Tongue (tissue), 2 donors: ENCODE measurements around the gene ARRB2. TPM values are rescaled to one million over a fixed set of nuclear protein-coding genes. Genes with fewer than 3 reads are reported as not detected.
"Not testable (repeated sequence)": the region's sequence is repeated elsewhere in the genome, so short reads cannot be mapped to it uniquely, and the experiment has no call there.

Source experiments
- DNase-seq: peaks from one replicate; pipeline ENCODE4 v3.0.0-alpha.2; 2015
- total RNA-seq: library from RNA; depleted of rRNA; stranded (reverse); fragments of >200 nt; gene quantifications from one replicate; pipeline ENCODE4 v1.2.3, GENCODE V29; 2014

The ARRB2 gene
- total RNA-seq, 1 donor from 2014 or later = 14.6 TPM

DNA sequence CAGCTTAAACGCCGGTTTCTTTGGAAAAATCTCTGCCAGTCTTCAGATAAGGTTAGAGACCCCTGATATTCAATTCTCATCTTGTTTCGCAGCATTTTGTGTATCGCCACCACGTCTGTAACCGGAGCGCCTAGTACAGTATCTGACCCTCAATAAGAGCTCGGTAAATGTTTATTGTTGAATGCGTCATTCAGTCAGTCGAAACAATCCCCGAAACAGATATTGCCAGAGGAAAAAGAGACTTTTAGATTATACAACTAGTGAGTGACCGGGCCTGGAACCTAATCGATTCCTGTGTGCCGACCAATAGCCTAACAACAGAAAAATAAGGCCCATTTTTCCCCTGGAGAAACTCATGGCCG, 7.1 kb upstream of the ARRB2 start:
- DNase-seq = no peak

DNA sequence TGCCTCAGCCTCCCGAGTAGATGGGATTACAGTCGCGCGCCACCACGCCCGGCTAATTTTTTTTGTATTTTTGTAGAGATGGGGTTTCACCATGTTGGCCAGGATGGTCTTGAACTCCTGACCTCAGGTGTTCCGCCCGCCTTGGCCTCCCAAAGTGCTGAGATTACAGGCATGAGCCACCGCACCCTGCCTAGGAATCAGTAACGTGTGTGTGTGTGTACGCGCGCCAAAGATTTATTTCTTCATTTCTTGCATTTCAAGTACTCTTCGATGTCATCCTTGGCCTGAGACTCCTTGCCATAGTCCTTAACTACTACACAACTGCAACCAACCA, 5.9 kb upstream of the ARRB2 start:
- DNase-seq = not testable (repeated sequence)

DNA sequence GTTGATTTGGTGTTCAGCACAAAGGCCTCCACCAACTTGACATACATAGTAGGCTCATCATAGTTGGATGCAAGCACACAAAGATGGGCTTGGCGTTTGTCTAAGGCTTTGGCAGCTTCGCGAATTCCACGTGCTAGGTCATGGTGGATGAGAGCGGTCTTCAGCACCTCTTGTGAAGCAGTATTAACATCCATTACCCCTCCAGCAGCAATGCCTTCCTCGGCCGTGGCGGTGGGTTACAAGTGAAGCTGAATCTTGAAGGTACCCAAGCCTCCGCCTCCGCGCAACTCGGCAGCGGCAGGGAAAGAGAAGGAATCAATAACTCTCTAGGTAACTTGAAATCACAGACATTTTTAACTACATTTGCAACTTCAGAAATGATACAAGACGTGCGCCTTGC, 5.4 kb upstream of the ARRB2 start:
- no peak for DNase-seq

DNA sequence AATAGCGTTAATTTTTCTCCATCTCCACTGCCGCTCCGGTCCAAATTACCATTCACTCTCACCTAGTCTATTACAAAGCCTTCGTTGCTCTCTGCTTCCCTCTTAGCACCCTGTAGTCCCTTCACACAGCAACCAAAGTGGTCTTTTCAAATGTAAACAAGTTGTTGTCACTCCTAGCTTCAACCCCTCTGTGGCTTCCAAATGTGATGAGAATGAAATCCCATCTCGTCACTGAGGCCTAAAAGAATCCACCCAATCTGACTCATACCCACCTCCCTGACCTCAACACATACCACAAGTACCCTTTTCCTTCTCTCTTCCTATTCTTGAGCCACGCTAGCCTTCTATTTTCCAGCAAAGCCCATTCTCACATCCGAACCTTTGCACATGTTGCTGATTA, 4.3 kb upstream of the ARRB2 start:
- no peak for DNase-seq

DNA sequence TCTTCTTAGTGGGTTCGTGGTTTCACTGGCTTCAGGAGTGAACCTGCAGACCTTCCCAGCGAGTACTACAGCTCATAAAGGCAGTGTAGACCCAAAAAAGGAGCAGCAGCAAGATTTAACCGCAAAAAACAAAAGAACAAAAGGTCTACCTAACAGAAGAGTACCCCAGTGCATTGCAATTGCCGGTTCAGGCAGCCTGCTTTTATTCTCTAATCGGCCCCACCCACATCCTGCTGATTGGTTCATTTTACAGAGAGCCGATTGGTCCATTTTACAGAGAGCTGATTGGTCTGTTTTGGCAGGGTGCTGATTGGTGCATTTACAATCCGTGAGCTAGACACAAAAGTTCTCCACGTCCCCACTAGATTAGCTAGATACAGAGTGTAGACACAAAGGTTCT, 2.0 kb upstream of the ARRB2 start:
- DNase-seq = peak; percentile 19

DNA sequence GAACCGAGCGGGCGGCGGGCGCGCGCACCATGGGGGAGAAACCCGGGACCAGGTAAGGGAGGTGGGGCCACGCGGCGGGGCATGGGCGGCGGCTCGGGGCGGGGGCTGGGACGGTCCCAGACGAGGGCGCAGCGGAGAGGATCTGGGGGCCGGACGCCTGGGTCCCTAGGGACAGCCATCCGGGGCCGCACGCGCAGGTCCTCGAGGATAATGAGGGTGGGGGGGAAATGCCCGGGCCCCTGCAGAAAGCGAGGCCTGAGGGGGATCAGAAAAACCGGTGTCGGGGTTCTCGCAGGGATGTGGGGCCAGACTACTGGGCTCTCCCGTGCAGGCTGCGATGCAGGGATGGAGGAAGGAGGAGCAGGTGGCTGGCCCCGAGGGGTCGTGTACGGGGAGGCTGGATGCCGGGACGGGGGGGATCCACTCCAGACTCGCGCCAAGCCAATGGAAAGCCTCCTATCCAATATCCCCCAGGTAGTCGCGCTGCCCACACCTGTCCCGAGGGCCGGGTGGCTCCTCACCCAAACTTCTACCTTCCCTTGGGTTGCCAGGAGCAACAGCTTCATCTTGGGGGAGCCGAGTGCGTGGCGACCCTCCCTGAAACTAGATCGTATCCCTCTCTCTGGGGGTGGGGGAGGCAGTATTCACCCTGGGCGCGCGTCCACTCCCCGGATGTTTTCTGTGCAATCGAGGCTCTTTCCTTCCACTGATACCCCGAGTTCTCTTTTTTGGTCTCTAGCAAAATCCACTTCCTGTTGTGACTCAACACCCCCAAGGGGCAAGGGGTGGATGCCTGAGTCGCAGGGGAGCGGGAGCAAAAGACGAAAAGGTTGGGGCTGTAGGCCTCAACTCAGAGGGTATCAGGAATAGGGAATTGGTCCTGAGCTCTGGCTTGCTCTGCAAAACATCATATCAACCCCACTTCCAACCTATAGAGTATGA, 532 bp downstream of the ARRB2 start:
- DNase-seq = no peak

DNA sequence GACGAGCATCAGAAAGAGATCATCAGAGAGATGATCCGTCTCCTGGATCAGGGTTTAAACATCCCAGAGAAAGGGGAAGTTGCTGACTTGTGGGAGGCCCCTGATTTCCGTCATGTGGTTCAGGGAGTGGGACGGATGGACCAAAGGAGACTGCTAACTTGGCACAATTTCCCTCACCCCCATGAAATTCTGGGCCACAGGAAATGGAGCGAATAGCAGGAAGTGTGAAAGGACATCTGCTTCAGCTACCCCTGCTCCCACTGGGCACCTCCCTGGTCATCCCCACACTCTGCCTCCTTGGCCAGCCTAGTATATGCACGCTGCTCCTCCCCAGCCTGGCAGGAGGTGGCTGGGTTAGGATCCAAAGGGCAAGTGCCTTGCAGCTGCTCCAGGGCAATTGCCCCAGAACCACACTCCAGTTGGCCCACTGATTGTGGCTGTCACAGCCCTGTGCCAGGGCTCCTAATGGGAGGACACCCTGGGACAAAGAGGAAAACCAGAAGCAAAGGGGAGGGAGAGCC, 1.3 kb downstream of the ARRB2 start:
- peak; percentile 20 for DNase-seq

DNA sequence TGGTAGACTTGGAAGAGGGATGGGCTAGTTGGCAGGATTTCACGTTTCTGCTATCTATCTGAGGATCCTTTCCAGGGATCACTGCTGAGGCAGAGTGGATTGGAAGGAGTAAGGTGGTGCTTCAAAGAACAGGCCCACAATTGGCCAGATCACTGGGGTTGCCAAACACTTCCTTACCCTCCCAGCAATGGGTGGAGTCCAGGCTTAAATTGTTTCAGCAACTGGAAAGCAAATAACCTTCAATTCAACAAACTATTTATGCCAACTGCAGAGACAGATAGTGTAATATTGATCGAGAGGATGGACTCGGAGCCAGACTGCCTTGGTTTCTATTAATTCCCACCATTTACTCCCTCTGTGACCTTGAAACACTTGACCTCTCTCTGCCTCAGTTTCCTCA, 2.1 kb downstream of the ARRB2 start:
- DNase-seq = no peak

DNA sequence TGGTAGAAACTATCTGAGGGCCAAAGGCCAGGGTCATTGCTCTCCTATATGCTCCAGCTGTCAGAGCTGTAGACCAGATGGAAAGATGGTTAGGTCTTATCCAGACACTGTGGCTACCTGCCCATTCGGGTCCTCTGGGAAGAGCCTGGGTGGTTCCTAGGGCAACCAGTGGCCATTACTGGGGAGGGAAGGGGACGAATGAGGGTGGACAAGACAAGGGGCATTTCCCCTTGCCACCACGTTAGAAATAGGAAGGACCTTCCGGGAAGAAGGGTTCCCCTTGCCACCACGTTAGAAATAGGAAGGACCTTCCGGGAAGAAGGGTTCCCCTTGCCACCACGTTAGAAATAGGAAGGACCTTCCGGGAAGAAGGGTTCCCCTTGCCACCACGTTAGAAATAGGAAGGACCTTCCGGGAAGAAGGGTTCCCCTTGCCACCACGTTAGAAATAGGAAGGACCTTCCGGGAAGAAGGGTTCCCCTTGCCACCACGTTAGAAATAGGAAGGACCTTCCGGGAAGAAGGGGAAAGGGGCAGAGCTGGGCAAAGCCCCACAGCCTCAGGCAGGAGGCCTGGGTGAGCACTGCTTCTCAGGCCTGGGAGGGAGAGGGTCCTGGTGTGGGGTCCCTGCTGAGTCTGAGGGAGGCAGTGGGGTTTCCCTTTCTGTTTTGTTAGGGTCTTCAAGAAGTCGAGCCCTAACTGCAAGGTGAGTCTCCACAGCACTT, 4.1 kb downstream of the ARRB2 start:
- DNase-seq = not testable (repeated sequence)

DNA sequence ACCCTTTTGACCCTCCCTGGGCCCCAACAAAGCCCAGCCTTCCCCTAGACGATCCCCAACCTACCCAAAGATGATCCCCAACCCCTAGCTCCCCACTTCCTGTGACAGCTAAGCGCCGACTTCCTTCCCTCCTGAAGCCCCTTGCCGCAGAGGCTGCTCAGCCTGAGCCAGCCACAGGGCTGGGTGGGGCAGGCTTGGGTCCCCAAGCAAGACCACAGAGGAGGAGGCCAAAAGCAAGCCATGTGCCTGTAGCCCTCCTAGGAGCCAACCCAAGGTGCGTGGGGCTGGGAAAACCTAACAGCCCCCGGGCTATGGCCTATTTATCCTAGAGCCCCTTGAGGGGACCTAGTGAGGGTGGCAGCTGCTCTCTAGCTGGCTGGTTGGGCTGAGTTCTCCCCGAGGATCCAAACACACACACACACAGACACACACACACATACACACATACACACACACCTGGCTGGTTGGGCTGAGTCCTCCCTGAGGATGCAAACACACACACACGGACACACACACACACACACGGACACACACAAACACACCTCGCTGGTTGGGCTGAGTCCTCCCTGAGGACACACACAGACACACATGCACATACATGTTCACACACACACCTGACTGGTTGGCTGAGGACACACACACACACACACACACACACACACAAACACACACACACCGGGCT, 4.8 kb downstream of the ARRB2 start:
- peak; percentile 29 for DNase-seq

DNA sequence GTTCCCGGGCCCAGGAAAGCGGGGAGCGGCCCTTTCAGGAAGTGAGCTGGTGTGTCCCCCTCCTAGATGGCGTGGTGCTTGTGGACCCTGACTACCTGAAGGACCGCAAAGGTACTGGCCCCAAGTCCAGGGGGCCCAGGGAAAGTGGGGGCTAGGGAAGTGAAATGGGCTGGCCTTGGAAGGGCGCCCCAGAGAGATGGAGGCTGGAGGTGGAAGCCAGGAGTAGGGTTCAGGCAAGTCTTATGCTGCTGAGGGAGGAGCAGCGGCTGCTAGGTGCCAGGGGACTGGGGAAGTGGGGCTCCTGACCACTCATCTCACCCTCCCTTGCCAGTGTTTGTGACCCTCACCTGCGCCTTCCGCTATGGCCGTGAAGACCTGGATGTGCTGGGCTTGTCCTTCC, 5.6 kb downstream of the ARRB2 start:
- DNase-seq = no peak

DNA sequence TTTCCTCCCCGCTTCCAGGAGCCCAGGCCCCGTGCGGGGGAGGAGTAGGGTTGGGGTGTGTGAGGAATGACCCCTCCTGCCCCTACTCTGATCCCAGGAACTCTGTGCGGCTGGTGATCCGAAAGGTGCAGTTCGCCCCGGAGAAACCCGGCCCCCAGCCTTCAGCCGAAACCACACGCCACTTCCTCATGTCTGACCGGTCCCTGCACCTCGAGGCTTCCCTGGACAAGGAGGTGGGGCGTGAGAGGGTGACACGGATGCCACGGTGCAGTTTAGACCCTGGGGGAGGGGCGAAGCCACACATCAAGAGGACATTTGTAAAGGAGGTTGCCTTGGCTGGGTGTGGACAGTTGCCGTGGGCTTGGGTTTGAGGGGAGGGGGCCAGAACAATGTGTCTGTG, 7.4 kb downstream of the ARRB2 start:
- no peak for DNase-seq

DNA sequence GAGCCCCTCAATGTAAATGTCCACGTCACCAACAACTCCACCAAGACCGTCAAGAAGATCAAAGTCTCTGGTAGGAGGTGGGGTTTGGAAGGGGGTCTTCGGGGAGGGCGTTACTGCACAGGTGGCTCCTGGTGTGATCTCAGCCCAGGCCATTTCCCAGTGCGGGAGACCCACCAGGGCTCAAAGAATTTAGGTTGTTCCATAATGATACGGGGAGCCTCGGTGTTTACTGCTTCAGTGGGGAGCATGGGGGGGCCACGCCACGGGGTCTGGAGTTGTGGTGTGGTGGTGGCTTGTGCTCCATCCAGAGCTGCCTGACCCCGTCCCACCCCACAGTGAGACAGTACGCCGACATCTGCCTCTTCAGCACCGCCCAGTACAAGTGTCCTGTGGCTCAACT, 7.8 kb downstream of the ARRB2 start:
- no peak for DNase-seq

DNA sequence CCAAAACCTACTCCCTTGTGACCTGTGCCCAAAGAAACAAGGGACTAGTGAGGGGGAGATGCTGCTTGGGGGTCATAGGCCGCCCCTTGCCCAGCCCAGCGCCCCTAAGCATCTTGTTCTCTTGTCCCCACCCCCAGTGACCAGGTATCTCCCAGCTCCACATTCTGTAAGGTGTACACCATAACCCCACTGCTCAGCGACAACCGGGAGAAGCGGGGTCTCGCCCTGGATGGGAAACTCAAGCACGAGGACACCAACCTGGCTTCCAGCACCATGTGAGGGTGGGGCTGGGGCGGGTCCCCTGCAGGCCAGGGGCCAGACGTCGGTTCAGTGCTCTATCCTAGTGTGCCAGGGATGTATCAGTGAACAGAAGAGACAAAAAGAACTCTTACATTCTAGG, 8.7 kb downstream of the ARRB2 start:
- no peak for DNase-seq

DNA sequence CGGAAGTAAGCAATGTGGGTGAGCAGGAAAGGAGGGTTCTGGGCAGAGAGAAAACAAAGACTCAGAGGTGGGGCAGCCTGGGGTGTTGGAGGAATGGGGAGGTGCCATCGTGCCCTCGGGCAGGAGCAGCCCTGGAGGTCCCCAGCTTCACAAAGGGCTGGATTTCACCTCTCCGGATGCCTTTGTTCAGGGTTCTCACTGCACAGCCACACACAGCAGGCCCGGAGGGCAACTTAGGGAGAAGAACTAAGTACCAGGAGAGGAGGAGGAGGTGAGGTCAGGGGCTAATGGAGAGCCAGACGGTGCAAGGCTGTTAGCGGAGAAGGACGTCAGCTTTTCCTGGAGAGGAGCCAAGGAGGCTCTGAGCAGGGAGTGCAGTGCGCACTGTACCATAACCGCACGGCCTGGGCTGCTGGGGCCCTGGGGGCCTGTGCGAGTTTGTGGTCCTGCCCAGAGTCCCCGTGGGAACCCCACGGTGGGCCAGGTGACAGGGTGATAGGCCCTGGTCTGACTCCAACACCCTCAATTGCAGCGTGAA, 9.3 kb downstream of the ARRB2 start:
- DNase-seq = peak; percentile 32

DNA sequence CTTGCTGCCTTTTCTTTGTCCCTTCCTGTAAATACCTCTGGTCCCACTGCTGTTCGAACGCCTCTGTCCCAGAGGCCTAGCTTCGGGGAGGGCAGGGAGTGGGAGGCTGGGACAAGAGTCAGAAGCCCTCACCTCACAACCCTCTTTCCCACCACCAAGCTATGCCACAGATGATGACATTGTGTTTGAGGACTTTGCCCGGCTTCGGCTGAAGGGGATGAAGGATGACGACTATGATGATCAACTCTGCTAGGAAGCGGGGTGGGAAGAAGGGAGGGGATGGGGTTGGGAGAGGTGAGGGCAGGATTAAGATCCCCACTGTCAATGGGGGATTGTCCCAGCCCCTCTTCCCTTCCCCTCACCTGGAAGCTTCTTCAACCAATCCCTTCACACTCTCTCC, 10.4 kb downstream of the ARRB2 start:
- no peak for DNase-seq

DNA sequence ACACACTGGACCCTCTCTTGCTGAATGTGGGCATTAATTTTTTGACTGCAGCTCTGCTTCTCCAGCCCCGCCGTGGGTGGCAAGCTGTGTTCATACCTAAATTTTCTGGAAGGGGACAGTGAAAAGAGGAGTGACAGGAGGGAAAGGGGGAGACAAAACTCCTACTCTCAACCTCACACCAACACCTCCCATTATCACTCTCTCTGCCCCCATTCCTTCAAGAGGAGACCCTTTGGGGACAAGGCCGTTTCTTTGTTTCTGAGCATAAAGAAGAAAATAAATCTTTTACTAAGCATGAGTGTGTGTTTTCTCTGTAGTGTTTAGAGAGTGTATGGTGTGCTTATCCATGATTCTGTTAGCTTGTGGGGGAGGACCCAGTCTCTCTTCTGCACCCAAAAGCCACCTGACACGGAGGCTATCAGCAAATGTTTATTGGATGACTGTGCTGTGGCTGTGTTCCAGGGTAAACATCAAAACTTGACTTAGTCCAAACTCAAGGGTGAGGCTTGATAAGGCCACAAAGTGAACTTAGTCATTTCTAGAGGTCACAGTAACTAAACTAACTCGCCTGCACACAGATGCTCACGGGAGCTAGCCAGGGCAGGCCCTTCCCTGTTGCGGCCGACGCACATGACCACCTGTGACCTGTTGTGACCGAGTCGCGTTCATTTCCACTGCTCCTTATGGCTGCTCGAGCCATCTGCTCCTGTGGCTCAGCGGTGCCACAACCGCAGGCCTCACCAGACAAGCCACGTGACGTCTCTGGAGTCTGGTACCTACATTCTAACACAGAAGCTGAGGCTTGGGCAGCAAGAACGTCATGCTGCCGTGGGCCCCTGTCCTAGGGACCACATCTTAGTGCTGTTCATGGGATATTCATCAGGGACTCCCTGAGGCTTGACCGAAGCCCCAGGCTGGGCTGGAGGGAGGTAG, 11.0 kb downstream of the ARRB2 start:
- no peak for DNase-seq

DNA sequence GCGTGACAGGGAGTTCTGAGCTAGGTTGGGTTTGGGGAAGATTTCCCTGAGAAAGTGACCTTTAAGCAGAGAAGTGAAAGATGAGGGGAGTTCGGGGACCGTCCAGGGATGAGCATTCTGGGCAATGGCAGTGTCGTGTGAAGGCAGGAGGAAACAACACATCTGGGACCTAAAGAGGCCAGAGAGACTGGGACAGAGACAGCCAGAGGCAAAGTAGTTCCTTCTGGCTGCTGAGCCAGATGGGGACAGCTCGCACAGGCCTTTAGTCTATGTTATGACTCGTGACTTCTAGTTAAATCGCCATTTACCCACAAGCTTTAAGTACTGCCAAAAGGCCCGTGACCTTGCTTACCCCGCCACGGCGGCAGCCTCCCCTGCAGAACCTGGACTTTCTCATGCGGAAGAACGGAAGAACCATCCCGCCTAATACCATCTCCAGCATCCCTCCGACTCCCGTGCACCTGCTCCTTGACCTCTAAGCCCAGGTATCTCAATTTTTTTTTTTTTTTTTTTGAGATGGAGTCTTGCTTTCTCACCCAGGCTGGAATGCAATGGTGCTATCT, 12.3 kb downstream of the ARRB2 start:
- no peak for DNase-seq

DNA sequence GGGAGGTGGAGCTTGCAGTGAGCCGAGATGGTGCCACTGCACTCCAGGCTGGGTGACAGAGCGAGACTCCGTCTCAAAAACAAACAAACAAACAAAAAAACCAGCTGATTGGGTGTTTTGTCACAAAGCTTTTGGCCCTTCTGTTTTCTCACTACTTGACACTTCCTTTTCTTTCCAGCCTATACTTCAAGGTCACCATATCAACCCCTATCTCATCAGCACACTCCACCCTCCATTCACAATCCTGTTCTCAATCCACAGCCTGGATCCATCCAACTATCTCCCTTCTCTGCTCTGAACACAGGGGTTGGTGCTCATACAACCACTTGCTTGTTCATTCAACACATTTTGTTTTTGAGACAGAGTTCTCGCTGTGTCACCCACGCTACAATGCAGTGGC, 14.2 kb downstream of the ARRB2 start:
- no peak for DNase-seq

DNA sequence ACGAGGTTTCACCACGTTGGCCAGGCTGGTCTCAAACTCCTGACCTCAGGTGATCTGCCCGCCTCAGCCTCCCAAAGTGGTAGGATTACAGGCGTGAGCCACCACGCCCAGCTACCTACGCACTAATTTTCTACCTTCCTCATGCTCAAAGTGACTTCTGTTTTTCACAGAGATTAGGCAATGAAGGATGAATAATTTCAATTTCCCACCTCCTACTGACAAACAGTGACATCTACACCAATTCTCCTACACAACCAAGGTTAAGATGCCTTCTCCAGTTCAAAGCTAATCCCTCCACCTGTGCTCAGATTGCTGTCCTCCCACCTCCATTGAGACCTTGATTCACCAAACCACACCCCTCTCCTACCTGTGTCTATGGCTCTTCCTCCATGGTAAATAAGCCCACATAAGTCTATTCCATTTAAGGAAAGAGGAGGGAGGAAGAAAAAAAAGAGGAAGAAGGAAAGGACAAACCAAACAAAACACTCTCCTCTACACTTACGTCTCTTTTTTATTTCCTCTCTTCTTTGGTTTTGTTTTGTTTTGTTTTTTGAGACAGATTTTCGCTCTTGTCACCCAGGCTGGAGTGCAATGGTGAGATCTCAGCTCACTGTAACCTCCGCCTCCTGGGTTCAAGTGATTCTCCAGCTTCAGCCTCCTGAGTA, 15.3 kb downstream of the ARRB2 start:
- DNase-seq = no peak

DNA sequence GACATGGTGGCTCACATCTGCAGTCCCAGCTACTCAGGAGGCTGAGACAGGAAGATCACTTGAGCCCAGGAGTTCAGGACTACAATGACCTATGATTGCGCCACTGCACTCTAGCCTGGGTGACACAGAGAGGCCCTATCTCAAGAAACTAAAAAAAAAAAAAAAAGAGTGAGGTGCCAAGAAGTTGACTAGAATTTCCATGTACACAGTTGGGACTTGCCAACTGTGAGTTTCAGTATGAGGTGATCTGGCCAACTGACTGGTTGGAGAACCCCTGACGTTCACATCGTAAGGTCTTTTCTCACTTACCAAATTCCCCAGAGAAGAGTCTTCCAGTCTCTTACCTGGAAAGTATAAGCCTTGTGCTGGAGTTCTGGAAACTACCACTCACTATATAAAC, 17.7 kb downstream of the ARRB2 start:
- no peak for DNase-seq
